ENCODE measurements around the gene KCNAB3.

KCNAB3 gene

DNA sequence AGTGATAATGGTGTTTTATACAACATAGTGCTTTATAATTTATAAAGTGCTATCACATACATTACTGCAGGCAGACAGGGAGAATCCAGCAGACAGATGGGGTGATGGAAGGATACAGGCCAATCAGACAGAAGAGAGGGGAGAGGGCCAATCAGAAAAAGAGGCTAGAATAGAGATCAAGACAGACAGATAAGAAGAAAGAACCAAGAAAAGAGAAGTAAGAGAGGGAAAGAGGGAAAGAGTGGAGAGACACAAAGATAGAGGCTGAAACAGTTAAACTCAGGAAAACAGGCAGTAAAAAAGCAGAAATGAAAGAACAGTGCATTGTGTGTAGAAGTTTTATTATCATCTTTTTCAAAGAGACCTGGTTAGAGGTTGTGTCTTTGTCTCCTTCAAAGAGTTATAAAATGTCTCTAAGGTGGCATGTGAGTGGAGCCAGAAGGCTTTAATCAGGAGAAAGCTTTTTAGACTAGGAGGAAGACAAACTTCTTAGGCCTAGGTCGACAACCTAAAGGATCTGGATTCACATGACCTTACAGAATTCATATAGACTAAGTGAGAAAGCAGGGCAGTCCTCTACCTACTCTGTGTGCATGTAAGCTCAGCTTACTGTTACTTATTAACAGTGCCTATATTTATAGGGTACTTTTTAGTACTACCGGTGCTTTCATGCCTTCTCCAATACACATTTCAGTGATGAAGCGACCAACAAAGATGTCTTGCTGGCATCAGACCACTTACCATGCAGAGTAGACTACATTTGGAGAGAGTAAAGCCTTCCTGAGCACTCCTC, 49.4 kb downstream of the KCNAB3 start:
- no peak for DNase-seq (ENCODE audit: low read depth in 2 of 2)

DNA sequence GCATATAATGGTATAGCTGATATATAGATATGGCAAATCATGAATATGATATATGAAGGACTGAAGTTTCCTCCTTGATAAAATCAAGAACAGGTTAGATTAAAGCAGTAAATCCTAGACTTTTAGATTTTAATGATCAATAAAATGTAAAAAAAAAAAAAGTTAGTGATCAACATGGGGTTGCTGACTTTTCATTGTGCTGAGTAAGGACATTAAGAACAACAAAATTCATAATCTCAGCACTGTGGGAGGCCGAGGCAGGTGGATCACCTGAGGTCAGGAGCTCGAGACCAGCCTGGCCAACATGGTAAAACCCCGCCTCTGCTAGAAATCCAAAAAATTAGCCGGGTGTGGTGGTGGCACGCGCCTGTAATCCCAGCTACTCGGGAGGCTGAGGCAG, 51.4 kb downstream of the KCNAB3 start:
- no peak for DNase-seq (ENCODE audit: low read depth in 2 of 2)

DNA sequence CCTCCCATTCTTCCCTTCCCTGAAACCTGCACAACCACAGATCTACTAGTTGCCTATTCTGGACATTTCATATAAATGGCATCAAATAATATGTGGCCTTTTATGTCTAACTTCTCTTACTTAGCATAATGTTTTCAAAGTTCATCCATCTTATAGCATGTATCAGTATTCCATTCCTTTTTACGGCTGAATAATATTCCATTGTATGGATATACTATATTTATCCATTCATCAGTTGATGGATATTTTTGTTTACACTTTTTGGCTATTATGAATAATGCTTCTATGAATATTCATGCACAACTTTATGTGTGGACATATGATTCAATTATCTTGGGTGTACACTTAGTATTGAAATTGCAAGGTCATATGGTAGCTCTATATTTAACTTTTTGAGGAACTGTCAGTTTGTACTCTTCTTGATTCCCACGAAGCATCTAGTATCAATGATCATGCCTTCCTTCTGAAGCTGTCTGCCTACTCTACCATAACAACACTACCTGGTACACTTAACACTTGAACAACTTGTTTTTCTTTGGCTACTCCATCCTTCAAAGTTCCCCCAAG, 53.8 kb downstream of the KCNAB3 start:
- no peak for DNase-seq (ENCODE audit: low read depth in 2 of 2)

DNA sequence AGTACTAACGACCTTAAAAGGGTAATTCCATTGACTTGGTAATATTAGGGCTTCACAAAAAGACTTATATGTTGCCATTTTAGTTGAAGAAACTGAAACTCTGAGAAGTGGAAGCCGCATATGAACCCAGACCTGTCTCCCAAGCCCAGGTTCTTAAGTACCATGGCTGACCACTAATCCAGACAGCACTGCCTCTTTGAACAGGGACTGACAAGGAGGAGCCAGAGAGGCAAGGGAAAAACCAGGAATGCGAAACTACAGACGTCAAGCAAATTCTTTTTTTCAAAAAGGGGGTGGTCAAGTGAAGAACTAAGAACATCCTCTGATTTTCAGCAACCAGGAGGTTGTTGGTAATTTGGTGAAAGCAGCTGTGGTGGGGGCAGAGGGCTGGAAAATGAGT, 56.6 kb downstream of the KCNAB3 start:
- no peak for DNase-seq (ENCODE audit: low read depth in 2 of 2)
